Stimulated activated CD8-positive, alpha-beta memory T cell treated with anti-CD3 and anti-CD28 coated beads, Interleukin-7, amount 100 ng/mL, for 24 hours (primary cell): ENCODE measurements around the gene YBX3.
"Not testable (repeated sequence)": the region's sequence is repeated elsewhere in the genome, so short reads cannot be mapped to it uniquely, and the experiment has no call there.

Source experiments
- DNase-seq: peaks from one replicate; pipeline ENCODE4 v3.0.0-alpha.2; 2020; ENCODE audit warnings: low read depth

YBX3 gene

DNA sequence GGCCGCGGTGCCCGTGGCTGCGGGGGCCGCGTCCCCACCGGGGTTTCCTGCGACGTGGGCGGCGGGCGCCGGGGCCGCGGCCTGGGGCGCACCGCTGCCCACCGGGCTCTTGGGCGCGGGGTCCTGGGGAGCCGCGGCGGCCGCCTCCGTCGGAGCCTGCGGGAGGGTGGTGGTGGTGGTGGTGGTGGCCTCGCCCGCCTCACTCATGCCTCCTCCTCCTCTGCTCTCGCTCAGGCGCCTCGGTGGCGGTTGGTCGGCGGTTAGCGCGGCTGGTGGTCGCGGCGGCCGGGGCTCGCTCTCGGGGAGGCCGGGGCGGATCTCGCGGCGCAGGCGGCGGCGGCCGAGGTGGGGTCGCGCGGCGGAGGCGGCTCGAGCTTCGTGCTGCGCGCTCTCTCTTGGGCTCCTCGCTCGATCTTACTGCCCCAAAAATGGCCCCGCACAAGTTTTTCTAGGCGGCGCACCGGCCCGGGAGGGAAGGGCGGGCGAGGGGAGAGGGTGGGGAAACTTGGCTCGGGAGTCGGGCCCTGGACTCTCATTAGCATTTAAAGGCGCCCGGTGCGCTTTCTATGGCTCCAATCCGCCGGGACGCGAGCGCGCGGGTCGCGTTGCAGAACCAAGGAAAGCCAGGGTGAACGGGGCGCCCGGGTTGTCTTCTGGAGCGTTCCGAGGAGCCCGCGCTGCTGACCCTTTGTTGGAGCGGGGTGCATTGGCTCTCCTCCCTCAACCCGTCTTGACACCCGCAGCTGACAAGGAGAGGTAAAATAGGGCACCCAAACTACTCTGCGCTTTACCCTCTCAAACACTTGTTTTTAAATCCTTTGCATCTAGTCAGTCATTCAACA, at the start of gene YBX3:
Gene YBX3 (minus strand): TSS at position 419 of the 842 bp plus-strand sequence. CDS start 212 bp downstream, at position 207.
- DNase-seq, result peak; percentile 25

DNA sequence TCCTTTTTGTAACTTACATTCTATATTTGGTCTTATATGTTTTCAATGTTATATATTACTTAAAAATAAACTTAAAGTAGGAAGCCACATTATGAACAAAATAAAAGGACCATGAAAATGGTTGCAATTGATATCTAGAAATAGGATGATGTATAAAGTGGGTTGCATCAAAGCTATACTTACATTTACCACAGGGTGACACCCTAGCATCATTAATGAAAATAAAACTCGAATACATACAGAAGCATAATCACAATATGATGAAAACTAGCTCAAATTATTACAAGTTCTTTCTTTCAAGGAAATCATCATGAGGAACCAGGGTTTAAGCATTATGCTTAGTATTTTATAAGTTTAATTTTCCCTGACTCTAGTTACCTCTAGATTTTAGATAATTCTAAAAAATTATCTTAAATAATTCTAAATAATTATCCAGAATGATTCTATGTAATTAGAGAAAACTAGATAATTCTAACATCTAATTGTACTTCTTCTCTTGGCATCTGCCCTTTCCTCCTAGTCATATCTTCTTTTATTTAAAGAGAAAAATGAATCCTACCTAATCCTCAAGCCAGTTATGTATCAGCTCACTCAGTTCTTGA, 48.1 kb upstream of the YBX3 start:
- DNase-seq, result no peak

DNA sequence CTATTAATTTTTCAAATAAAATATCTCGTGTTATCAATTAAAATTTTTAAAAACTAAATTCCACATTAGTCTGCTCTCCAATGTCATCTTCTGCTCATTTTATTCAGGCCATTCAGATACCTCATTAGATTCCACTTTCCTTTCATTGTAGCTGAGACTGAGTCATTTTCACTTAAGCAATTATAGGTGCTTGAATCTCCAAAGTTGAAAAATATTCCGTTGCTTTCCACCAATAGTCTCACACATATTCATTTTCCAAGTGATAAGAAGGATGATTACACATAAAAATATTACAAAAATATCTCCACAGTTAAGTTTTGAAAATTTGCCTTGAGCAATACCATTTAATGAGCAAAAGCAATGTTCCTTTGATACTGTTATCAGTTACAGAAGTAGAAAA, 36.5 kb upstream of the YBX3 start:
- no peak for DNase-seq

DNA sequence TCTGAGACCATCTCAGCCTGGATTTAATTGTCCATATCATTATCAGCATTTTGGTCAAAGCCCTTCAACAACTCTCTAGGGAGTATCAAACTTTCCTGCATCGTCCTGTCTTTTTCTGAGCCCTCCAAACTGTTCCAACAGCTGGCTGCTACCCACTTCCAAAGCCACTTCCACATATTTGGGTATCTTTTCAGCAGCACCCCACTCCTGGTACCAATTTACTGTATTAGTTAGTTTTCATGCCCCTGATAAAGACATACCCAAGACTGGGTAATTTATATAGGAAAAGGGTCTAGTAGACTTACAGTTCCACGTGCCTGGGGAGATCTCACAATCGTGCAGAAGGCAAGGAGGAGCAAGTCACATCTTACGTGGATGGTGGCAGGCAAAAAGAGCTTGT, 33.1 kb upstream of the YBX3 start:
- no peak for DNase-seq

DNA sequence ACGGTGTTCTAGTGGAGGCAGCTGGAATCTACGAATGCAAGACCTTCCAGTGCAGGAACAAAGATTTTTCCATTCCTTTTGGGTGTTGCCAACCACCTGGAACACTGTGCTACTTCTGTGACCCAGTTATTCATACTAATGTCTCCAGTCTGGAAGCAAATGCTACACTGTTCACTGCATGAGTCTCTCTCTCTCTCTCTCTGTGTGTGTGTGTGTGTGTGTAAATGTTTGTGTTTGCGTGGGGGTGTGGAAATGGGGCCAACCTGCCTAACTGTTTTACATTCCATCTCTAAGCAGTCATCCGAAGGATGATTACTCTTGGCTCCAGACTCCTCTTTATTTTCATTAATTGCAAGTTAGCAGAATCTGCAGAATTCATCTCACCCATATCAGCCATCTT, 29.9 kb upstream of the YBX3 start:
- no peak for DNase-seq

DNA sequence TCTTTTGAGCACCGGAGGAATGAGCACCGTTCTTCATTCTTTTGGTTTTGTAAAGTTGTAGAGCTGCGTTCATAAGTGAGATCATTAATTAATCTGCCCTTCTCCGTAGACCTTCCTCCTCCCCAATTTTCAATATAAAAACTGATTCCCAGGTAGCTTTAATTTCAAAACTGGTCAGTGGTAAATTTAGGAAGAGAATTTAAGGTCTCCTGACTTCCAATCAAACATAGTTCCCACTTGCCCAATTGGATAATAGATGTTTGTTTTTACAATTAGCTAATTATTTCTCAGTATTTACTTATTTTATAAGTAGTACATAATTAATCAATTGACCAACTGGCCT, 27.2 kb upstream of the YBX3 start:
- no peak for DNase-seq

DNA sequence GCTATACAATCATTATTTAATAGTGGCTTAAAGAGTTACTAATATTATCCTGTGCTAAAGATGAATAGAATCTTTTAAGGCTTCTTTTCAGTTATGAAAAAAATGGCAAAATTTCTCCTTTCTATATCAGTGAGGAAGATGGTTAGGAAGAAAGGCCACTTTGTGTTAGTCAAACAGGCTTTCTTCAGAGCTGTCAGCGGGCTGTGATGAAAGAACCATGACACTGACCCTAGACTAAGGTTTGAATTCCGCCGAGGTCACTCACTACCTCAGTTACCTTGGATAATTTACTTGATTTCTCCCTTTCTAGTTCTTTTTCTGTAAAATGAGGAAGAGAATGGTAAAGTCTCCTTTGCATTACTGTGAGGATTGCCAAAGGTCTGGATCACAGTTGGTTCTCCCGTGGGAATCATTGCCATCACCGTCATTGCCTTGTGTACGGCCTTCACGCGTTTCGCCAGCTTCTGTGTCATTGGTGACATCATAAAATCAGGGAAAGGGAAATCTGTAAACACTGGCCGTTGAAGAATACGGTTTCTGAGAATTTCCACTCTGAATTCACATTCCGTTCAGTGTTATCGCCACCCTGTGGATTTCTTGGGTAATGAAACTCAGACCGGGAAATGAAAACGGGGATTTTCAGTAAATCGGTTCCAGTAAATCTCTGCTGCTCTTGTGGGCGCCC, 26.7 kb upstream of the YBX3 start:
- peak; percentile 14 for DNase-seq

DNA sequence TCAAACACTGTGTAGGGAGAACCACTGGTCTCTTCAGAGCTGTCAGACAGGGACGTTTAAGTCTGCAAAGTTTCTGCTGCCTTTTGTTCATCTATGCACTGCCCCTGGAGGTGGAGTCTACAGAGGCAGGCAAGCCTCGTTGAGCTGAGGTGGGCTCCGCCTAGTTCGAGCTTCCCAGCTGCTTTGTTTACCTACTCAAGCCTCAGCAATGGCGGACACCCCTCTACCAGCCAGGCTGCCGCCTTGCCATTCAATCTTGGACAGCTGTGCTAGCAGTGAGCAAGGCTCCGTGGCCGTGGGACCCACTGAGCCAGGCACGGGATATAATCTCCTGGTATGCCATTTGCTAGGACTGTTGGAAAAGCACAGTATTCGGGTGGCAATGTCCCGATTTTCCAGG, 24.6 kb upstream of the YBX3 start:
- no peak for DNase-seq

DNA sequence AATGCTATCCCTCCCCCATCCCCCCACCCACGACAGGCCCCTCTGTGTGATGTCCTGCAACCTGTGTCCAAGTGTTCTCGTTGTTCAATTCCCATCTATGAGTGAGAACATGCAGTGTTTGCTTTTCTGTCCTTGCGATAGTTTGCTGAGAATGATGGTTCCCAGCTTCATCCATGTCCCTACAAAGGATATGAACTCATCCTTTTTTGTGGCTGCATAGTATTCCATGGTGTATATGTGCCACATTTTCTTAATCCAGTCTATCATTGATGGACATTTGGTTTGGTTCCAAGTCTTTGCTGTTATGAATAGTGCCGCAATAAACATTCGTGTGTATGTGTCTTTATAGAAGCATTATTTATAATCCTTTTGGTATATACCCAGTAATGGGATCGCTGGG, 20.3 kb upstream of the YBX3 start:
- DNase-seq, result not testable (repeated sequence)

DNA sequence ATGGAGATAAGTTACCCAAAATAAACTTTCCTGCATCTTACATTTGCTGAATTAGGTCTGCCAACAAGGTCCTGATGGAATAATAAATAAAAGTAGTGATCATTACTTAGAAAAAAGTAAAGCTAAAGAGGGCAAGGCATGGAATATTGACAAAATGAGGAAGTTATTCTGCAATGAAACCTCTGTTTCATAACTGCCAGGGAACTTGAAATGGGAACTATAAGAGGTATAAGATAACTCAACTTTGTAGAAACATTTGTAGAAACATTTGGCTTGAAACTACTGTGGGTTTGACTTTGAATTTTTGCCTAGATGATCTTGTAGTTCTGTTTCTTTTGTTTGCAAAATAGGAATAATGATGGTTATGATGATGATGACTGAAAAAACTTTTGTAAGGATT, 18.7 kb upstream of the YBX3 start:
- DNase-seq, result no peak

DNA sequence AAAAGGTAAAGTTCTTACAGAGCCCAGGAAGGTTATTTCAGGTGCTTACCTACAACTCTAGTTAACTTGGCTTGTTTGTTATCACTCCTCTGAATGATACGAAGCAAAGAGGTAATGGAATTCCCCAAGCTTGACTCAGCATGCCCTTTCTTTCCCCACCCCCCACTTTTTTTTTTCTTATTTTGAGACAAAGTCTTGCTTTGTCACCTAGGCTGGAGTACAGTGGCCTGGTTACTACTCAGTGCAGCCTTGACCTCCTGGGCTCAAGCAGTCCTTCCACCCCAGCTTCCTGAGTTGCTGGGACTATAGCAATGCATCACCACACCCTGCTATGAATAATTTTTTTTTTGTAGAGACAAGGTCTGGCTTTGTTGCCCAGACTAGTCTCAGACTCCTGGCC, 17.1 kb upstream of the YBX3 start:
- DNase-seq, result no peak

DNA sequence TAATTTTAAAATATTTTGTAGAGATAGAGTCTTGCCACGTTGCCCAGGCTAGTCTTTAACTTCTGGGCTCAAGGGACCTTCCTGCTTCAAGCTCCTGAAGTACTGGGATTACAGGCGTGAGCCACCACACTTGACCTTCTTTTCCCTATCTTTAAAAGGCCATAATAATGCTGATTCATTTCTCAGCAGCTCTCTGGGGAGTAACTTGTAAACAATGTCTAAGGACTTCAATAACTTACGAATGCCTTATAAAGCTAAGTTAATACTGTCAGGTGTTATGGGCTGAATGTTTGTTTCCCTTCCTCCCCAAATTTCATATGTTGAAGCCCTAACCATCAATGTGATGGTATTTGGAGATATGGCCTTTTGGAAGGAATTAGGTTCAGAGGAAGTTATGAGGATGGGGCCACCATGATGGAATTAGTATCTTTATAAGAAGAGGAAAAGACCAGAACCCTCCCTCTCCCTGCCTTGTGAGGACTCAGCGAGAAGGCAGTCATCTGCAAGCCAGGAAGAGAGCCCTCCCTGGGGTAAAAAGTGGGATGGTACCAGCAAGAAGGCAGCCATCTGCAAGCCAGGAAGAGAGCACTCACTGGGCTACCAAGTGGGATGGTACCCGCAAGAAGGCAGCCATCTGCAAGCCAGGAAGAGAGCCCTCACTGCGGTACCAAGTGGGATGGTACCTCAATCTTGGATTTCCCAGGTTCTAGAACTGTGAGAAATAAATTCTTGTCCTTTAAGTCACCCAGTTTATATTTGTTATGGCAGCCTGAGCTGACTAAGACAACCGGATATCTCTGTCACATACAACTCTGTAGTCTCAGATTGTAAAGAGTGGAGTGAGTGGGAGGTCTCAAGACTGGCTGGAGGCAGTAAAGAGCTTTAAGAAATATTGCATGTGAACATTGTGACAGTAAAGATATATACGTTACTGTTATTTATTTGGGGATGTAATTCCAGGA, 16.3 kb upstream of the YBX3 start:
- DNase-seq, result no peak

DNA sequence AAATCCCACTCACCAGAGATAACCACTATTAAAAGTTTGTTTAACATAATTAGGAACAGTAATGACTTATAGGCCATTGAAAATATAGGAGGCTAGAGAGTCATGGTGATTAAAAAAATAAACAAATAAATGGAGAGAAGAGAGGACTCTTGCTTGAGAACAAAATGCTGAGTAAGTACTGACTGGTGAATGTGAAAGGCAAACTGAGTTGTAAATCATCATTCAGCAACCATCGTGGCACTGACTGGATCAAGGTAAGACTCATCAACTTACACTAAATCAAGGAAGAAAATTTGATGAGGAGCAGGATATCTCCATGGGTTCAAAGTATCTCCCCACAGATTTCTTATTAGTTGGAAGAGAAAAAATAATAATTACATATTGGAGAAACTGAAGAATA, 14.1 kb upstream of the YBX3 start:
- DNase-seq, result no peak

DNA sequence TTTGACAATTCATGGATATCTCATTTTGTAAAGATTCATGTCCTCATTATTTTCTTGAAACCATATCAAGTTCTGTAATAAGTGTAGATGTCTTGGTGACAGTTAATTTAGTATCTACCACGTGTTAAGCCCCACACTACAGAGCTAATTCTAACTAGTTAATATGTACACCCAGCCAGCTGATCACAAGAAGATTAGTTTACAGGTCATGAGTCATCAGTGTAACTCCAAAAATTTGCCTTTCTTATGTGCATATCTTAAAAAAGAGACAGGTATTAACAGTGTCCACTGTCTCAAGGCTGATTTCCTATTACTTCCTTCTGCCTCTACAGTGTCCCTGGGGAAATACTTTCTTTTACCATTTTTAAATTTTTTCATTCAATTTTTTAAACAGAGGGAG, 13.3 kb upstream of the YBX3 start:
- no peak for DNase-seq

DNA sequence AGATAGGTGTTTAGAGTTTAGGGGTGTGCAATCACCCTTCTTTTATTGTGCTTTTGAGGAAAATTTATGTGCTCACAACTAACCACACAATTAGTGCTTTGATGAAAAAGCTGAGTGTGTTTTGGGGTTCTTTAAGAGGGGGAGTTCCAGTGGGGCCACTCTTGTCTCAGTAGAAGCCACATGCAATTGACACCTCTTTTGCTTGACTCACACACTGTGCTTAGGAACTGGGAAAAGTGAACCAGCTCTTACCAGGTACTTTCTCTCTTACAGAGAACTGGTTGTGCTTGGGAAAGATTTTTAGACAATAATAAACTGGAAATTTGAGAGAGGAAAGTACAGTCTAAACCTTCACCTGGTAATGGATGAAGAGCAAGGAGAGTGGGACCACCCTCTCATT, 12.3 kb upstream of the YBX3 start:
- no peak for DNase-seq

DNA sequence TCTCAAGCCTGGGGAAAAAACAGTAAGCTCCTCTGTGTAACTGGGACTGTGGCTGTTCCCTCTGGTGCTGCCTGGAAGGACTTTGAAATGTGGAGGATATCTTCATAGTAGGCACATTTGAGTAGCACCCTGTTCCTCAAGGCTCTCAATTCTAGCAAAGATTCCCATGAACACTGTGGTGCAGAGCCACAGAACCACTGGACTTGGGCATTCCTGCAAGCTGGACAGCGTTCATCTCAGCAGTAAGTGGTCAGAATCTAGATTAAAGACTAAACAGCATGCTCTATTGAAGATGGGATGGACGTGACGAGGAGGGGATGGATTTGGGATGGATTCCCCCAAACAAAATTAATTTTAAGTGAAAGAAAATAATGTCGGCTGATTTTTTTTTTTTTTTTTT, 9.4 kb upstream of the YBX3 start:
- no peak for DNase-seq

DNA sequence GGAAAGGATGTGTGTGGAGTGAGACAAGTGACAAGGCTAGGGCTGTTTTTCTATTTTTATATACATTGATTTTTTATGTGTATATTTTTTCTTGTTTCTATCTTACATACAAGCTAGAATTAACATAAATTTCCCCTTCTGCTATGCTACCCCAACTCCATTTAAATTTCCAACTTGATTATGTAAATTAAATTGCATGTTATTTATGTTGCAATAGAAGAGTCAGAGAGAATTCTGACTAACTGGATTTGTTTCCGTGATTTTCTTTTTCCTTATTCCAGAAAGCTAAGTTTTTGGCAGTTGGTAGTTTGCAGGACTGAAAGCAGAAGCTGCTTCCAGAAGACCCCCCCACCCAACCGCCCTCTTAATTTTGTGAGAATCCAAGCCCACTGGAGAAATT, 8.9 kb upstream of the YBX3 start:
- DNase-seq, result no peak

DNA sequence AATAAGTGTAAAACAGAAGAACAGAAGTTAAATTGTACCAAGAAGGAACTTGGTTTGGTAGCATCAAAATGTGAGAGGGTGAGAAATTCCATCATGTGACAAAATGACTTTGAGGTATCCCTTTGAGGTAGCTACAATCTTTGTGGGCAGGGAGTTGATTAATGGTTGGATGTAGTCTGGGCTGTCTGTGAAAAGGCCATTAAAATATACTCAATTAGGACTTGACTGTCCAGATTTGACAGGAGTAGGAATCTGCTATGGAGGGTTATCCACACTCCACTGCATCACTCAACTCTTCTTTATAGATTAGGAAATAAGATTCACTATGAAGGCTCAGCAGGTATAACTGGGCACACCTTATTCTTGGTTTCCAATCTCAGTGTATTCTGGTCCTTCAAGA, 7.4 kb upstream of the YBX3 start:
- no peak for DNase-seq

DNA sequence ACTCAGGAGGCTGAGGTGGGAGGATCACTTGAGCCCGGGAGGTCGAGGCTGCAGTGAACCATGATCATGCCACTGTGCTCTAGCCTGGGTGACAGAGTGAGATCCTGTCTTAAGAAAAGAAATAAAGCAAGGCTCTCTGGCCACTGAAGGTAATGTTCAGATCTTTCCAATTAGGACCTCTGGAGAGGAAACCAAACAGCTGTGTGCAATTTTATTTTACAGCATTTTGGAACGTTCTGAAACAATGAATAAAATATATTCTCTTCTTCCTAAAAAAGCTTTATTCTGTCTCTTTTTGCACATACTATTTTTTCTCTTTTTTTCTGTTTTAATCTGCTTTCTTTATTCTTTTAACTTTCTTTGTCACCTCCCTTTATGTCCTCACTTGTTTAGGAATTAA, 5.0 kb upstream of the YBX3 start:
- DNase-seq, result no peak

DNA sequence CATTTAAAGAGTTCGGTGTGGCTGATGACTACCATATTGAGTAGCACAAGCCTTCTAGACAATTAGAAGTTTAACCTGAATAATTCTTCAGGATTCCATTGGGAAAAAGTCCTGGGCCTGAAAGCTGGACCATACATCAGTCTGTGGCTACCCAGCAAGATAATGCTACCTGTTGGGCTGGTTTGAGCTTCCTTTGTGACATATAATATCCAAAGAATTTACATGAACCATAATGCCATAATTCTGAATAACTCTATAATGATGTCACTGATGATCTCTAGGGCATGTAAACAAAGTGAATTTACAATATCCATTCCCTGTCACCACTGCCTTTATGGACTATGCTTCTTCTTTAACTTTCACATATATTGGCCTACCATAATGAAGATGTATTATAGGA, 3.8 kb upstream of the YBX3 start:
- DNase-seq, result no peak

DNA sequence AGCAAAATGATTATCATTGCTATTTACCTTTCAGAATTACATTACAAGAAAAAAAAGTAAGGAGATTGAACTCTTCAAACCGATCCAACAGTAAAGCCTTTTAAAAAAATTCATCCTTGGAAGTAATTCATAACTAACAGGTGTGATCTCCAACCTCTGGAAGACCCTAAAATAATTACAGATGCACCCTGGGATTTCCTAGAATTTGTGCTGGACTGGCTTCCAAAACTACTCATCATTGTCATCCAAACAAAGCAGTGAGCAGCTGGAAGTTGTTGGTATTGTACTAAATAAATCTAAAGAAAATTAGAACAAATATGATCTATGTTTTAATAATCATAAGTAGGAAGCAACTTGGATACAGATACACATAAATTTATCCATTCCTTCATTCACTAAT, 1.9 kb upstream of the YBX3 start:
- DNase-seq, result no peak

DNA sequence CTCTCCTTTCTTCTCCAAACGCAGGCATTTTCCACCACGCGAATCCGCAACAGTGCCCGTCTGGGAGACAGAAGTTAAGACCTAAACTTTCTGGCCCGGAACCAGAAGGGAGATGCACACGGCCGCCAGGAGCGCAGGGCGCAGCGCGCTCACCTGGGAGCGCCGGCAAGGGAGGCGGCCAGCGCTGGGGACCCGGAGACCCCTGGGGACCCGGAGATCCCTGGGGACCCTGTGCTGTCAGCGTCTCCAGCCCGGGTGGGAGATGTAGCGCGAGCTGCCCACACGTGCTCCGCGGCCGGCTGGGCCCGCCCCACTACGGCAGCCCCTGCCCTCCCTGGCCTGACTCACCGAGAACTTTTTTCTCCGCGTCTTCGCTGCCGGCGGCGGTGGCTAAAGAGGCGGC, 620 bp downstream of the YBX3 start:
- DNase-seq, result peak; percentile 18
